D721Med (cell line): Measurements from ENCODE around the gene AFF3.

Experiments
- DNase-seq: peaks from one replicate; pipeline ENCODE4 v3.0.0; 2011; ENCODE audit warnings: low spot score; ENCODE audit not compliant: insufficient read length
- FAIRE-seq: peaks from 2 replicates; lab custom pipeline; 2011; peaks lifted over from hg19 to GRCh38; lab: Jason Lieb, UNC
- CTCF ChIP-seq: IDR thresholded peaks from 2 replicates; pipeline ENCODE4 v1.5.1; 2012; ENCODE audit warnings: mild to moderate bottlenecking, control low read depth; ENCODE audit not compliant: insufficient read depth; ENCODE audit errors: missing control alignments

AFF3 gene

GRCh38 chr2:99987160-99987559, 155.2 kb downstream of the AFF3 start:
- FAIRE-seq = no peak
- no peak for TF ChIP-seq CTCF
- DNase-seq = no peak

- DNase-seq (no peak), FAIRE-seq (no peak)
- TF ChIP-seq CTCF = no peak
Measured at GRCh38 chr2:99984799-99985515, 157.4 kb downstream of the AFF3 start.

GRCh38 chr2:99982744-99983143, 159.6 kb downstream of the AFF3 start:
- no peak for FAIRE-seq
- TF ChIP-seq CTCF = no peak

GRCh38 chr2:99981840-99982239, 160.6 kb downstream of the AFF3 start:
- no peak for TF ChIP-seq CTCF
- DNase-seq (no peak), FAIRE-seq (no peak)

More at GRCh38 chr2:99982744-99983143, 159.6 kb downstream of the AFF3 start:
- DNase-seq = no peak

- FAIRE-seq = no peak
- DNase-seq = no peak
- no peak for TF ChIP-seq CTCF
Measured at GRCh38 chr2:99980176-99980575, 162.2 kb downstream of the AFF3 start.

GRCh38 chr2:99977966-99978365, 164.4 kb downstream of the AFF3 start:
- DNase-seq (no peak), FAIRE-seq (no peak)
- TF ChIP-seq CTCF = no peak

GRCh38 chr2:99975386-99975785, 167.0 kb downstream of the AFF3 start:
- TF ChIP-seq CTCF = no peak
- DNase-seq = no peak
- no peak for FAIRE-seq
